HG03175 (cell line): ENCODE data around the gene TMEM134.
A peak's percentile ranks its signal among the peaks of the same experiment; 100 is the strongest.
"Not testable (repeated sequence)": the region's sequence is repeated elsewhere in the genome, so short reads cannot be mapped to it uniquely, and the experiment has no call there.

Source experiments
- ATAC-seq: cut with Tn5 transposase; IDR thresholded peaks from one replicate; pipeline ENCODE4 v1.9.1; 2021; ENCODE audit warnings: mild to moderate bottlenecking, moderate library complexity; ENCODE audit not compliant: unreplicated experiment

TMEM134 gene

GRCh38 chr11:67486481-67487195 is 17.6 kb upstream of the TMEM134 start:
- ATAC-seq, result peak; percentile 27

GRCh38 chr11:67485873-67486361 is 16.9 kb upstream of the TMEM134 start:
- not testable (repeated sequence) for ATAC-seq

GRCh38 chr11:67484847-67485311 is 15.8 kb upstream of the TMEM134 start:
- no peak for ATAC-seq

GRCh38 chr11:67483831-67484665 is 15.0 kb upstream of the TMEM134 start:
- no peak for ATAC-seq

- ATAC-seq, result peak; percentile 68
These were observed 14.1 kb upstream of the TMEM134 start, which contains the start of gene AIP for GRCh38 chr11:67482827-67483798. AIP (plus strand) TSS chr11:67483026; CDS start chr11:67483159, 133 bp downstream.

- peak; percentile 1 for ATAC-seq
These were observed 13.3 kb upstream of the TMEM134 start for GRCh38 chr11:67482275-67482826.

- not testable (repeated sequence) for ATAC-seq
These were observed 8.4 kb upstream of the TMEM134 start for GRCh38 chr11:67477344-67478050.

- not testable (repeated sequence) for ATAC-seq
These were observed 7.6 kb upstream of the TMEM134 start for GRCh38 chr11:67476692-67477091.

GRCh38 chr11:67472882-67473281 is 3.8 kb upstream of the TMEM134 start:
- no peak for ATAC-seq

GRCh38 chr11:67470337-67471002 is 1.4 kb upstream of the TMEM134 start:
- no peak for ATAC-seq

- ATAC-seq, result no peak
These were observed 409 bp upstream of the TMEM134 start for GRCh38 chr11:67469508-67469811.

- ATAC-seq, result no peak
These were observed 644 bp downstream of the TMEM134 start for GRCh38 chr11:67468456-67468758.

- no peak for ATAC-seq
These were observed 995 bp downstream of the TMEM134 start for GRCh38 chr11:67468056-67468455.

- no peak for ATAC-seq
These were observed 1.9 kb downstream of the TMEM134 start for GRCh38 chr11:67466962-67467771.

GRCh38 chr11:67466367-67466766 is 2.7 kb downstream of the TMEM134 start:
- ATAC-seq, result no peak

GRCh38 chr11:67465530-67465929 is 3.5 kb downstream of the TMEM134 start:
- ATAC-seq, result not testable (repeated sequence)

- ATAC-seq, result no peak
These were observed 3.9 kb downstream of the TMEM134 start for GRCh38 chr11:67465189-67465510.

GRCh38 chr11:67464411-67465188 is 4.5 kb downstream of the TMEM134 start:
- ATAC-seq, result peak; percentile 55
